GM18870 (cell line): ENCODE results near the gene GPR42.
A peak's percentile ranks its signal among the peaks of the same experiment; 100 is the strongest.
"Not testable (repeated sequence)": the region's sequence is repeated elsewhere in the genome, so short reads cannot be mapped to it uniquely, and the experiment has no call there.

Experiments
- ATAC-seq: cut with Tn5 transposase; IDR thresholded peaks from one replicate; pipeline ENCODE4 v1.9.1; 2021; ENCODE audit warnings: moderate library complexity; ENCODE audit not compliant: unreplicated experiment

Gene GPR42

DNA sequence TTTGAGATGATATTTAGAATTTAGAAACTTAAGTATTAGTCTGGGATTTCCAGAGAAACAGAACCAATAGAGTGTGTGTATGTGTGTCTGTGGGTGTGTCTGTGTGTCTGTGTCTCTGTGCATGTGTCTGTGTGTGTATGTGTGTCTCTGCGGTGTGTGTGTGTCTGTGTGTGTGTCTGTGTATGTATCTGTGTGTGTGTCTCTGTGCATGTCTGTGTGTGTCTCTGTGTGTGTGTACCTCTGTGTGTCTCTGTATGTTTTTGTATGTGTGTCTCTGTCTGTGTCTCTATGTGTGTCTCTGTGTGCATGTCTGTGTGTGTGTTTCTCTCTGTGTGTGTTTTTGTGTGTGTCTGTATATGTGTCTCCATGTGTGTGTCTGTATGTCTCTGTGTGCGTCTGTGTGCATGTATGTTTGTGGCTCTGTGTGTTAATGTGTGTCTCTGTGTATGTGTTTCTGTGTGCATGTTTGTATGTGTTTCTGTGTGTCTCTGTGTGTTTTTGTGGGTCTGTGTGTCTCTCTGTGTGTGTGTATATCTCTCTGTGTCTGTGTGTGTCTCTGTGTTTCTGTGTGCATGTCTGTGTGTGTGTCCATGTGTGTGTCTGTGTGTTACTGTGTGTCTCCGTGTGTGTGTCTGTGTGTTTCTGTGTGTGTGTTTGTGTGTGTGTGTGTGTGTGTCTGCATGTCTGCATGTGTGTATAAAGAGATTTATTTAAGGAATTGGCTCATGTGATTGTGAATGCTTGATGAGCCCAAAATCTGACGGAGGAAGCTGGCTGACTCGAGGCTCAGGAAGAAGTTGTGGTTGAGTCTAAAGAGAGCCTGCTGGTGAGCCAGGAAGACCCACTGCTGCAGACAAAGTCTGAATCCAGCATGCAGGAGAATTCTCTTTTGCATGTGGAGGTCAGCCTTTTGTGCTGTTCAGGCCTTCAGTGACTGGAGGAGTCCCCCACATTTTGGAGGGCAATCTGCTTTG is 22.2 kb downstream of the GPR42 start:
- no peak for ATAC-seq

DNA sequence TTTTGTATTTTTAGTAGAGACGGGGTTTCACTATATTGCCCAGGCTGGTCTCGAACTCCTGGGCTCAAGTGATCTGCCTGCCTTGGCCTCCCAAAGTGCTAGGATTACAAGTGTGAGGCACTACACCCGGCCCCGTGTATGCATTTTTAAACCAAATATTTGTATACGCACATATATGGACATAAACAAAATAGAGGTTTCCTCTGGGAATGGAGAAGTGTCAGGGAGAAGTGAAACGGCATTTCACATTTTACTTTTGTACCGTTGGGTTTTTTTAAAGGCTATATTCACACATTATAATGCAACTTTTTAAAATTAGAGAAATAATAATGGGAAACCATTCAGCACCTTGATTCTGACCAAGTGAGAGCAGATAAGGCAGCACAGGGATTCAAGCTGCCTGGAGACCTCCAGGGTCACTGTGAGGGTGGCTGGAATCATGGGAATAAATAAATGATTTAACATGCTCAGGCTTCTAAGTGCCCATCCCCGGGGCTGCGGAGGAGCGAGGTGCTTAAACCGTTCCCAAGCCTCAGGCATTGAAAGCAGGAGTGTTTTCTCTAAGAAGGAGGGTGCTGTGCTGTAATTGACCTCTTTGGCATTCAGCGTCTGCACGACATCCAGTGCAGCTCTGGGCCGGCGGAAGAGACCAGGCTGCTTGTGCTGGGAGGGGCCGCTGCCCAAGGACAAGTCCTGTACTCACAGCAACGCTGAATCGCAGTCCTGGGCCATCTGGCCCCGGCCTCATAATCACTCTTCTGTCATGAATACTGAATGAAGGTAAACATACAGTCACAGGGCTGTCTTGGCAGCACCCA is 24.7 kb downstream of the GPR42 start:
- no peak for ATAC-seq

DNA sequence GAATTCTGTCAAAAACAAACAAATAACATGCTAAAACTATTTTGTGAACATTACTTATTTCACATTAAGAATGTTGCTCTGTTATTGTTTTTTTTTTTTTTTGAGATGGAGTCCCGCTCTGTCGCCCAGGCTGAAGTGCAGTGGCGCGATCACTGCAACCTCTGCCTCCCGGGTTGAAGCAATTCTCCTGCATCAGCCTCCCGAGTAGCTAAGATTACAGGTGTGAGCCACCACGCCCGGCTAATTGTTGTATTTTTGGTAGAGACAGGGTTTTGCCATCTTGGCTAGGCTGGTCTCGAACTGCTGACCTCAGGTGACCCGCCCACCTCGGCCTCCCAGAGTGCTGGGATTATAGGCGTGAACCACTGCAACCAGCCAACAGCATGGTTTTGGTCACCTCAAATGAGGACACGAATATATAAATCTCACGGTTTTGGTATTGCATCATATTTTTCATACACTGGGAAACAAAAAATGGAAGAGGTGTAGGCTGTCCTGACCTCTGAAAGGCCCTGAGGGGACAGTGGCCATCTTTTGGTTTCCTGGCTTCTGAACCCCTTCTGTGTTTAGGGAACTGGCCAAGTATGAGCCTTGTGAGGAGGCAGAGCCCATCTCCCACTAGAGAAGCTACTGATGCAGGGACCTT is 25.5 kb downstream of the GPR42 start:
- no peak for ATAC-seq

DNA sequence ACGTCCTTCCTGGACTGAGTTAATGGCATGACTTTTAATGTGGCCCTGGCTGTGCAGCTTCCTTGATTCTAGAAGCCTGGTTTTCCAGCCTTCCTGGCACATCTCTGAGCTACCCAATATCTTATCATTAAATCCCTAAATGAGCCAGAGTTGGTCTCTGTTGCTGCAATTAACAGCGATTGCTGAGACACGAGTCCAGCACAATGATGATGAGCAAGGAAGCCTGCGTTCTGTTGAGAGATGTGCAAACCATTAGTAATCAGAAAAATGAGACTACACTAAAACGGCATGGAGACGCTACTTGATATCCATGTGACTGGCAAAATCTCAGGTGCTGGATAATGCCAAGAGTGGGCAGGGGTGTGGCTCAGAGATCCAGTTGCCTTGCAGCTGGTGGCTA is 26.2 kb downstream of the GPR42 start:
- no peak for ATAC-seq

DNA sequence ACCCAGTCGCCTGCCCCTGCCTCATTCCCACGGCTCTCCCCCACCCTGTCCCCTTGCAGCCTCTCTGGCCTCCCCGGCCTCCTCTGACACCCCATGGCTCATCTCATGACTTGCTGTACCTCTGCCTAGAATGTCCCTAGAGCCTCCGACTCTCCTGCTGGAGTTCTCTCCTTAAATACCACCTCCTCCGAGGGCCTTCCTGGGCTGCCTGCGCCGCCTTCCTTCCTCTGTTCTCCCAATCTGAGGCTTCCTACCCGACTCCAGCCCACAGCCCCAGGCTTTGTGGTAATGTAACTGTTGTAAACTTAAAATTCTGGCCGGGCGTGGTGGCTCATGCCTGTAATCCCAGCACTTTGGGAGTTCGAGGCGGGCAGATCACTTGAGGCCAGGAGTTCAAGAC is 27.7 kb downstream of the GPR42 start:
- ATAC-seq = no peak

DNA sequence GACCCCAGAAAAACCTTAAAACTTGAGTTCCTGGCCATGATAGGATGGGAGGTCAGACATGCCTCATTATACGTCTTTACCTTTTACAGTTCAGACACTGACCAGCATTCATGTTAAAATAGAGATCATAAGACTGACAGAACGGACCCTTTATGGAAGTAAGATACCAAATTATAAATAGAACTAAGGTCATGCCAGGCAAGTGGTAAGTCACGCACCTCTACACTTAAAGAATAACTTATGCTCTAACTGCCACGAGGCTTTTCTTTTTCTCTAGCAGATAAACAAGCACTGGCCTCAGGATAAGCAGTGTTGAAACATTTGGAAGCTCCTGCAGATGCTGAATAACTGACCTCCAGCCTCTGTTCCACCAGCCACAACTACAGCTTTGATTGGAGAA is 28.4 kb downstream of the GPR42 start:
- no peak for ATAC-seq

DNA sequence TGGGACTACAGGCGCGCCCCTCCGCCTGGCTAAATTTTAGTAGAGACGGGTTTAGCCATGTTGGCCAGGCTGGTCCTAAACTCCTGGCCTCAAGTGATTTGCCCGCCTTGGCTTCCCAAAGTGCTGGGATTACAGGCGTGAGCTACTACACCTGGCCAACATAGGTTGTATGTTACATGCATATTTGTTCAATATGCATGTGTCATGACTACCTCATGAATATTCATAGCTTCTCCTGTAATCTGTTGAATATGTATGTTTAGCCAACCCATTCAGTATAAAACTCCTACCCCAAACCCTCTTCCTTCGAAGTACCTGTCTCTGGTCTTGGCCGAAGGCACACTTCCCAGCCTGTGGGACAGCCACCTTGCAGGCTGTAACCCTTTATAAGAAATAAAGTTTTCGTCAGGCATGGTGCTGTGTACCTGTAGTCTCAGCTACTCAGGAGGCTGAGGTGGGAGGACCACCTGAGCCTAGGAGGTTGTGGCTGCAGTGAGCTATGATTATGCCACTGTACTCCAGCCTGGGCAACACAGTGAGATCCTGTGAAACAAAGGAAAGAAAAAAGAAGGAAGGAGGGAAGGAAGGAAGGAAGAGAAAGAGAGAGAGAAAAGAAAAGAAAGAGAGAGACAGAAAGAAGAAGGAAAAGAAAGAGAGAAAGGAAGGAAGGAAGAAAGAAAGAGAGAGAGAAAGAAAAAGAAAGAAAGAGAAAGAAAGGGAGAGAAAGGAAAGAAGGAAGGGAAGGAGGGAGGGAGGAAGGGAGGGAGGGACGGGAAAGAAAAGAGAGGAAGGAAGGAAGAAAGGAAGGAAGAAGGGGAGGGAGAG is 29.3 kb downstream of the GPR42 start:
- no peak for ATAC-seq

DNA sequence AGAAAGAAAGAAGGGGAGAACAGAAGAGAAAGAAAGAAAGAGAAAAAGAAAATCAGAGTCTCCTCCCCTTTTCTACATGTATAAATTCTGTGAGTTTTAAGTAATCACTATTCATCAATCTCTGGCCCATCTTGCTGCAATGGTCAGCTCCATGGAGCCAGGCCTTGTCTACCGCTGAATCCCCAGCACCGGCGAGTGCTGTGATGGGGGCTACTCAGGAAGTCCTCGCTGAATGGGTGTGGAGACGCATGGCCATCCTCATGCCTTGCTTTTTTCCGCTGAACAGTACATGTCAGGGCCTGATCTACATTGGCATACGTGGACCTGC is 29.9 kb downstream of the GPR42 start:
- ATAC-seq = no peak

DNA sequence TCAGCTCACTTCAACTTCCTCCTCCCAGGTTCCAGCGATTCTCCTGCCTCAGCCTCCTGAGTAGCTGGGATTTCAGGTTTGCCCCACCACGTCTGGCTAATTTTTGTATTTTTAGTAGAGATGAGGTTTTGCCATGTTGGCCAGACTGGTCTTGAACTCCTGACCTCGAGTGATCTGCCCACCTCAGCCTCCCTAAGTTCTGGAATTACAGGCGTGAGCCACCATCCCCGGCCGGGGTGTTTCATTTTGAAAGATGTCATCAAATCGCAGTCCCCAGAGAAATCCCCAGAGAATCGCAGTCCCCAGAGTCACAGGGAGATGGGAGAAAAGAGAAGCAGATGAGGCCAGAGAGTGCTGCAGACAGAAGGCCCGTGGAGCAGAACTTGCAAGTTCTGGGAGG is 30.5 kb downstream of the GPR42 start:
- ATAC-seq = not testable (repeated sequence)

DNA sequence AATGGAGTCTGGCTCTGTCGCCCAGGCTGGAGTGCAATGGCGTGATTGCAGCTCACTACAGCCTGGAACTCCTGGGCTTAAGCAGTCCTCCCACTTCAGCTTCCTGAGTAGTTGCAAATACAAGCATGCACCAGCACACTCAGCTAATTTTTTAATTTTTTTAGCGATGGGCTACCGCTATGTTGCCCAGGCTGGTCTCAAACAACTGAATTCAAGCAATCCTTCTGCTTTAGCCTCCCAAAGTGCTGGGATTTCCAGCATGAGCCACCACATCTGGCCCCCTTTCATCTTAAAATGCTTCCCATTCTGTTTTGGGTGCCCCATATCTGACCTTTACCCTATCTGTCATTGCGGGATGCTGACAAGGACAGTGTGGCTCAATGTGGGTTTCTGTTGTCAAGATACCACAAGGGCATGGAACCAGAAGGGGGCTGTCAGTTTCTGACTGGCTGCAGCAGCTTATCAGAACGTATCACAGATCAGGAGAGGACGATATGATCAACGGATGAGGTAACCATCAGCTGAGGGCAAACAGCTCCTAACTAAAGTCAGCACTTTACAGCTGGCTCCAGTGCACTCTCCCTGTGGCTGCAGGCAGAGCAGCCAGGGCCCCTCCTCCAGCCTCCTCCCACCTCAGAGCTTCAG is 32.4 kb downstream of the GPR42 start:
- ATAC-seq = no peak

DNA sequence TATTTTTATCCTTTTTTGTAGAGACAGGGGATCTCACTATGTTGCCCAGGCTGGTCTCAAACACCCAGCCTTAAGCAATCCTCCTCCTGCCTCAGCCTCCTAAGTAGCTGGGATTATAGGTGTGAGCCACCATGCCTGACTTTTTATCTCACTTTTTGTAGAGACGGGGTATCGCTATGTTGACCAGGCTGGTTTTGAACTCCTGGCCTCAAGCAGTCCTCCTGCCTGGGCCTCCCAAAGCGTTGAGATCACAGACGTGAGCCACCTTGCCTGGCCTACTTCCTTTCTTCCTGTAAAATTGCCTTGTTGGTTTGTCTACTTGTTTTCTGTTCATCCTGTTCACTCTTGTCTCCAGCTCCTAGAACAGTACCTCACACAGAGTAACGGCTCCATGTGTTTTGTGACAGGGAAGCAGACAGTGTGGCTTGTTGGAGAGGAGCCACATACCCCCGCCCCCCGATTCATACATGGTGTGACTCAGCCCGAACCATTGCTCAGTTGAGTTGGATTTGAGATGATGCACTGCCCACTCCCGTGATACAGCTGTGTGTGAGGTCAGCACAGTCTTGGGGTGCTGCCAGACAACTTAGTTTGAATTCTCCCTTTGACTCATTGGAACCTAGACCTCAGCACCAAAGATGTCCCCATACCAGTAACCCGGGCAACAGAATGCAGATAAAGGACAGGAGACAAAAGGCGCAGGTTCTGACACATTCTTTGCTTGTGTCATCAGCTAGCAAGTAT is 34.2 kb downstream of the GPR42 start:
- peak; percentile 60 for ATAC-seq

DNA sequence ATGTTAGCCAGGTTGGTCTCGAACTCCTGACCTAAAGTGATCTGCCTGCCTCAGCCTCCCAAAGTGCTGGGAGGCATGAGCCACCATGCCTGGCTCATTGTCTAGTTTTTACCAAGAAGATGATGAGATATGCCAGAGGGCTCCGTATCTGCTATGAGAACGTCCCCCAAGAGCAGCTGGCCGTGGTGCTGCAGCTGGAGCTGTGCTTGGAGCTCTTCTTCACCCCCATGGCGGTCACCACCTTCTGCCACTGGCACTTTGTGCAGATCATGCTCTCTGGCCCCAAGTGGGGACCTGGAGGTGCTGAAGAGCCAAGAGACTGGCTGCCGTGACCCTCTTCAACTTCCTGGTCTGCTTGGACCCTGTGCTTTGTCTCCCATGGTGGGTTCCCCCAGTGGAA is 36.8 kb downstream of the GPR42 start:
- ATAC-seq = no peak

DNA sequence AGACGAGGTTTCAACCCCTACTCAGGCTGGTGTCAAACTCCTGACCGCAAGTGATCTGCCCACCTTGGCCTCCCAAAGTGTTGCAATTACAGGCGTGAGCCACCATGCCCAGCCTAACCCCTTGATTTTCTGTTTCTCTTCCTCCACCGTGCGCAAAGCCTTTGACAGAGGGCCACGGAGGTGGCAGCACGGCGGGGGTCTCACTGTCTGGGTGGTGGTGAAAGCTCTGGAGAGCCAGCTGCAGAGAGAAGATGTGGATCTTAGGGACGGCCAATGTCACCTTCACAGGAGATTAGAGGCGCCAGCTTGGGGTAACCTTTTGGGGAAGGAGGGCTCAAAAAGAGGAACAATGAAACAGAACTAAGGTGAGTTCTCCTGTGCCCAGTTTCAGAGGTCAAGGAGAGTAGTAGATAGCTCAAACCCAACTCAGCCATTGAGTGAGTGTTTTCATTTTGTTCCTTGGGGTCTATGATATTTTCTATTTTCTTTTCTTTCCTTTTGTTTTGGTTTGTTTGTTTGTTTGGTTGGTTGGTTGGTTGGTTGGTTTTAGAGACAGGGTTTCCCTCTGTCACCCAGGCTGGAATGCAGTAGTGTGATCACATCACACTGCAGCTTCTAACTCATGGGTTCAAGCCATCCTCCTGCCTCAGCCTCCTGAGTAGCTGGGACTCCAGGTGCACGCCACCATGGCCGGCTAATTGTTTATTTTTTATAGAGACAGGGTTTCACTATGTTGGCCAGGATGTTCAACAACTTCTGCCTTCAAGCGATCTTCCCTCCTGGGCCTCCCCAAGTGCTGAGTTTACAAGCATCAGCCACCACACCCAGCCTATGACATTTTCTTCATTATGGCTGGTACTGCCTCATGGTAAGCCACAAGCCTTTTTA is 37.7 kb downstream of the GPR42 start:
- ATAC-seq = no peak

DNA sequence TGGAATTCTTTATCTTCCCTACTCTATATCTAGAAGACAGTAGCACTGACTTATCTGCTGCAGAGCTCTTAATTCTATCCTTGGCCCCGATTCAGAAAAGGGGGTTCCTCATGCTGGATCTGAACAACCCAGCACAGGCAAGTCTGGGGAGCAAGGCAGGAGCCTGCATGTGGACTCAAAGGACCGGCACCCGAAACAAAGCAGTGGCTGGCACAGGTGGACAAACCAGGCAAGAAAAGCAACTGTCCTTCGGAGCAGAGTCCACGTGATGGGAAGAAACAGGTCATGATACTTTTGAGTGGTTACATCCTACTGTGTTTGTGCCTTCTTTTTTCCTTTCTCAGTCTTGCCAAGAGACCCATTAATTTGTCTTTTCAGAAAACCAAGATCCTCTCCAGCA is 38.3 kb downstream of the GPR42 start:
- no peak for ATAC-seq

DNA sequence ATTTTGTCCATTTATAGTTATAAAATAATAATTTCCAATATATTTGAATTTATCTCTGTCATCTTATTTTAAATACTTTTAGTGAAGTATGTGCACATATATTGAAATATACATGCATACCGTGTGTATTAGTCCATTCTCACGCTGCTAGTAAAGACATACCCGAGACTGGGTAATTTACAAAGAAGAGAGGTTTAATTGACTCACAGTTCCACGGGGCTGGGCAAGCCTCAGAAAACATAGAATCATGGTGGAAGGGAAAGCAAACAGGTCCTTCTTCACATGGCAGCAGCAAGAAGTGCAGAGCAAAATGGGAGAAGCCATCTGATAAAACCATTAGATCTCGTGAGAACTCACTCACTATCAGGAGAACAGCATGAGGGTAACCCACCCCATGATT is 39.6 kb downstream of the GPR42 start:
- no peak for ATAC-seq

DNA sequence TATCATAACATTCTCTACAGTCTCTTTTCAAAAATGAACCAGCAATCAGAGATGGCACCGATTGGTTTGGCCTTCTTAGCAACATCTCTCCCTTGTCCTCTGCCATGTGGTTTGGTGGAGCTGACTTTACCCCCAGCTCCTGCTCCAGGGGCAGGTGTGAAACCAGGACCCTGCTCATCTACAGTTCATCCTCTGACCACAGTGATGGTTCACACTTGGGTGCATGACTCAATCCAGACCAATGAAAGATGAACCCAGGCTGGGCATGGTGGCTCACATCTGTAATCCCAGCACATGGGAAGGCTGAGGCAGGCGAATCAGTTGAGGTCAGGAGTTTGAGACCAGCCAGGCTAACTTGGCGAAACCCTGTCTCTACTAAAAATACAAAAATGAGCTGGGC is 43.6 kb downstream of the GPR42 start:
- ATAC-seq = no peak

DNA sequence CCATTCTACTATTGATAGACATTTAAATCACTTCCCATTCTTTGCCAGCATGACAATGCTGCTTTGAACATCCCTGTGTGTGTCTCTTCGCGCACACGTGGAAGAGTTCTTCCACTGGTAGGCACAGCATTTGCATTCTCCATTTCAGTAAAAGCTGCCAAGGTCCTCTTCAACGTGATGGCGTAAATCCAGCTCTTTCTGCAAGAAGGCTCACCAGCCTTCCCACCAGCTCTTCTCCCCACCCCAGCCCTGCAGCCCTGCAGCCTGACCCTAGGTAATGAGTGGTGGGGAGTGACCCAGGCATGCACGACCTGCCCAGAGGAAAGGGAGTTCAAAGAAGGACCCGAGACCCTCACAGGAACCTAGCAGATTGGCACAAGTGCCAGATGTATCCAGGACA is 45.5 kb downstream of the GPR42 start:
- no peak for ATAC-seq

DNA sequence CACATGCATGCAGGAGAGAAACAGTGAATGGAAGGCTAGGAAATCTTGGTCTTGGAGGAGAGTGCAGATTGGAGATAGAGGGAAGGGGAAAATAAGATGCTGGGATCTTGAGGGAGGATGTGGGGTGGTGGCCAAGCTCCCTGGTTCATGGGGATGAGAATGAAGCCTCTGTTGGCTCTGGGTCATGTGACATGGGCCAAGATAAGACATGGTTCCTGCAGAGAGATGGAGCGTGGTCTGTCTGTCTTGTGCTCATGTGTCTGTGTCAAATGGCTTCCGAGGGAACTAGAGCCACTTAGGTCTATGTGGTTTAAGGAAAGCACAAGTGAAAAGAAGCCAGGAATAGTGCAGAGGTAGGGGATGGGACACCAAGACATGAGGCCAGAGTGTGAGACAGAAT is 46.4 kb downstream of the GPR42 start:
- no peak for ATAC-seq
